ENCODE results near the gene CCDC6.

Gene CCDC6

DNA sequence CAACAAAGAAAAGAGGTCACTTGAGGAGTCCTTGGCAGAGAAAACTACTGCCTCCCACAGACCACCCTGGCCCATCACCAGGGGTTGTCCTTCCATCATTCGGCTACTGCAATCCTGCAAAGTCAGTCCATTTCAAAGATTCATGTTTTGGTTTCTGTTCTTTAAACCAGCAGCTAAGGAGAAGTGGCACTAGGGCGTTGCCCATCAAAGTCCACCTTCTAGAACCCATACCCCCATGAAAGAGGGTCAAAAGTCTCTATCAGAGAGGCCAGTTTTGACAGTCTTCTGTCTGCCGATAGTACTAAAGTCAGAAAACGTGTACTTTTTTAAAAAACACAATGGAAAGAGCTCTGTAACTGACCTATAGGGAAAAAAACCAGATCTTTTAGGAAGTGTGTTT lies 14.4 kb downstream of the CCDC6 start:
- no peak overlapping the region for H3K4me3 ChIP-seq (ENCODE audit: low read depth, low read length)
- TF ChIP-seq, protein P1, sequence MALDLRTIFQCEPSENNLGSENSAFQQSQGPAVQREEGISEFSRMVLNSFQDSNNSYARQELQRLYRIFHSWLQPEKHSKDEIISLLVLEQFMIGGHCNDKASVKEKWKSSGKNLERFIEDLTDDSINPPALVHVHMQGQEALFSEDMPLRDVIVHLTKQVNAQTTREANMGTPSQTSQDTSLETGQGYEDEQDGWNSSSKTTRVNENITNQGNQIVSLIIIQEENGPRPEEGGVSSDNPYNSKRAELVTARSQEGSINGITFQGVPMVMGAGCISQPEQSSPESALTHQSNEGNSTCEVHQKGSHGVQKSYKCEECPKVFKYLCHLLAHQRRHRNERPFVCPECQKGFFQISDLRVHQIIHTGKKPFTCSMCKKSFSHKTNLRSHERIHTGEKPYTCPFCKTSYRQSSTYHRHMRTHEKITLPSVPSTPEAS (tag by site-specific recombination; IDR thresholded peaks at IDR 0.05) = no peak
- TF ChIP-seq ZNF600 (tag by site-specific recombination; IDR thresholded peaks at IDR 0.05) = no peak
- no peak for TF ChIP-seq ZNF391 (tag by site-specific recombination; IDR thresholded peaks at IDR 0.05; ENCODE audit: borderline replicate concordance, low read depth)
- no peak for TF ChIP-seq ZNF664 (tag by site-specific recombination; IDR thresholded peaks at IDR 0.05)
- TF ChIP-seq OVOL3 (tag by site-specific recombination; IDR thresholded peaks at IDR 0.05) = no peak
- no peak for TF ChIP-seq ZNF530 (tag by site-specific recombination; IDR thresholded peaks at IDR 0.05; ENCODE audit: low read depth)
- no peak for TF ChIP-seq ZNF175 (tag by site-specific recombination; IDR thresholded peaks at IDR 0.05)
- no peak for TF ChIP-seq ZNF768 (tag by site-specific recombination; IDR thresholded peaks at IDR 0.05)
- TF ChIP-seq, protein P2, sequence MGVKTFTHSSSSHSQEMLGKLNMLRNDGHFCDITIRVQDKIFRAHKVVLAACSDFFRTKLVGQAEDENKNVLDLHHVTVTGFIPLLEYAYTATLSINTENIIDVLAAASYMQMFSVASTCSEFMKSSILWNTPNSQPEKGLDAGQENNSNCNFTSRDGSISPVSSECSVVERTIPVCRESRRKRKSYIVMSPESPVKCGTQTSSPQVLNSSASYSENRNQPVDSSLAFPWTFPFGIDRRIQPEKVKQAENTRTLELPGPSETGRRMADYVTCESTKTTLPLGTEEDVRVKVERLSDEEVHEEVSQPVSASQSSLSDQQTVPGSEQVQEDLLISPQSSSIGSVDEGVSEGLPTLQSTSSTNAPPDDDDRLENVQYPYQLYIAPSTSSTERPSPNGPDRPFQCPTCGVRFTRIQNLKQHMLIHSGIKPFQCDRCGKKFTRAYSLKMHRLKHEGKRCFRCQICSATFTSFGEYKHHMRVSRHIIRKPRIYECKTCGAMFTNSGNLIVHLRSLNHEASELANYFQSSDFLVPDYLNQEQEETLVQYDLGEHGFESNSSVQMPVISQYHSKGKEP (tag by site-specific recombination; IDR thresholded peaks at IDR 0.05) = no peak
- no peak for TF ChIP-seq ZBTB1 (tag by site-specific recombination; IDR thresholded peaks at IDR 0.05)
- no peak for TF ChIP-seq ZNF610 (tag by site-specific recombination; IDR thresholded peaks at IDR 0.05; ENCODE audit: borderline replicate concordance)
- no peak for TF ChIP-seq ZNF121 (tag by site-specific recombination; IDR thresholded peaks at IDR 0.05)
- no peaks in the 10 kb centered on the region for H3K9me3 ChIP-seq (ENCODE audit: control insufficient read depth, insufficient read depth, low read depth, low read length)
- ChIA-PET POLR2A (no interaction called here), CTCF (interaction anchor here (1.2 kb wide), 1 partner anchor 14 kb away, joined by 5 read pairs; the partner anchor contains the start of gene CCDC6)
- H3K36me3 ChIP-seq (ENCODE audit: control insufficient read depth in 2 of 2, insufficient read depth in 1 of 2, low read length in 2 of 2) = peaks cover 0 to 6% of the 10 kb centered on the region in 2 experiments; a peak in 1 of 3 replicates
- no peak overlapping the region for H3K27ac ChIP-seq (ENCODE audit: extremely low read depth, low read depth, low read length)
- H3K4me1 ChIP-seq (ENCODE audit: control insufficient read depth, insufficient read depth, low read length) = no peaks in the 10 kb centered on the region

DNA sequence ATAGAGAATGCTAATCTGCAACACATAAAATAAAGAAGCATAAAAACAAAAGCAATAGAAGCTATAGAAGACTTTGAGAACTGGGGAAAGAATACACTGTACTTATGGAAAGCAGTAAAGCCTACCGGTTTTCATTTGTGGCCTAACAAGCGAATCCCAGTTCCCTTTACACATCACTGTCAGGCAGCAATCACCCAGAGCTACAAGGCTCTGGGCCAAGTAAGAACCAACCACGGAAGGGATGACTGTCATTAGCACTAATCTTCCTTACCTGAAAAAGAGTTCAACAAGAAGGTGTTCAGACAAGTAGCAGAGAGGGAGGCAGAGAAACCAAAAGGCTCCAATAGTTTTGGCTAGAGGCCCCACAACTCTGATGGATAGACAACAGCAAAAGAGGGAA lies 15.0 kb downstream of the CCDC6 start:
- TF ChIP-seq, protein P3, sequence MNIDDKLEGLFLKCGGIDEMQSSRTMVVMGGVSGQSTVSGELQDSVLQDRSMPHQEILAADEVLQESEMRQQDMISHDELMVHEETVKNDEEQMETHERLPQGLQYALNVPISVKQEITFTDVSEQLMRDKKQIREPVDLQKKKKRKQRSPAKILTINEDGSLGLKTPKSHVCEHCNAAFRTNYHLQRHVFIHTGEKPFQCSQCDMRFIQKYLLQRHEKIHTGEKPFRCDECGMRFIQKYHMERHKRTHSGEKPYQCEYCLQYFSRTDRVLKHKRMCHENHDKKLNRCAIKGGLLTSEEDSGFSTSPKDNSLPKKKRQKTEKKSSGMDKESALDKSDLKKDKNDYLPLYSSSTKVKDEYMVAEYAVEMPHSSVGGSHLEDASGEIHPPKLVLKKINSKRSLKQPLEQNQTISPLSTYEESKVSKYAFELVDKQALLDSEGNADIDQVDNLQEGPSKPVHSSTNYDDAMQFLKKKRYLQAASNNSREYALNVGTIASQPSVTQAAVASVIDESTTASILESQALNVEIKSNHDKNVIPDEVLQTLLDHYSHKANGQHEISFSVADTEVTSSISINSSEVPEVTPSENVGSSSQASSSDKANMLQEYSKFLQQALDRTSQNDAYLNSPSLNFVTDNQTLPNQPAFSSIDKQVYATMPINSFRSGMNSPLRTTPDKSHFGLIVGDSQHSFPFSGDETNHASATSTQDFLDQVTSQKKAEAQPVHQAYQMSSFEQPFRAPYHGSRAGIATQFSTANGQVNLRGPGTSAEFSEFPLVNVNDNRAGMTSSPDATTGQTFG (tag by site-specific recombination; IDR thresholded peaks at IDR 0.05; ENCODE audit: borderline replicate concordance) = no peak
- TF ChIP-seq ZNF354C (tag by site-specific recombination; IDR thresholded peaks at IDR 0.05; ENCODE audit: borderline replicate concordance, low read depth) = no peak
- TF ChIP-seq ZBTB7A (tag by site-specific recombination; IDR thresholded peaks at IDR 0.05; ENCODE audit: low read depth) = no peak
- no peak for TF ChIP-seq ZNF112 (tag by site-specific recombination; IDR thresholded peaks at IDR 0.05)
- no peaks in the 10 kb centered on the region for H3K4me1 ChIP-seq (ENCODE audit: control insufficient read depth, insufficient read depth, low read length)
- no peaks in the 10 kb centered on the region for H3K9me3 ChIP-seq (ENCODE audit: control insufficient read depth, insufficient read depth, low read depth, low read length)
- no peak overlapping the region for H3K27ac ChIP-seq (ENCODE audit: extremely low read depth, low read depth, low read length)
- ChIA-PET CTCF (interaction anchor here (0.6 to 1.2 kb wide), 2 partner anchors 15 to 529 kb away, joined by 3 to 5 read pairs; partner anchors contain the start of gene CCDC6), POLR2A (no interaction called here)
- no peak overlapping the region for H3K4me3 ChIP-seq (ENCODE audit: low read depth, low read length)
- H3K36me3 ChIP-seq (ENCODE audit: control insufficient read depth in 2 of 2, insufficient read depth in 1 of 2, low read length in 2 of 2) = peaks cover 0 to 6% of the 10 kb centered on the region in 2 experiments; a peak in 1 of 3 replicates

DNA sequence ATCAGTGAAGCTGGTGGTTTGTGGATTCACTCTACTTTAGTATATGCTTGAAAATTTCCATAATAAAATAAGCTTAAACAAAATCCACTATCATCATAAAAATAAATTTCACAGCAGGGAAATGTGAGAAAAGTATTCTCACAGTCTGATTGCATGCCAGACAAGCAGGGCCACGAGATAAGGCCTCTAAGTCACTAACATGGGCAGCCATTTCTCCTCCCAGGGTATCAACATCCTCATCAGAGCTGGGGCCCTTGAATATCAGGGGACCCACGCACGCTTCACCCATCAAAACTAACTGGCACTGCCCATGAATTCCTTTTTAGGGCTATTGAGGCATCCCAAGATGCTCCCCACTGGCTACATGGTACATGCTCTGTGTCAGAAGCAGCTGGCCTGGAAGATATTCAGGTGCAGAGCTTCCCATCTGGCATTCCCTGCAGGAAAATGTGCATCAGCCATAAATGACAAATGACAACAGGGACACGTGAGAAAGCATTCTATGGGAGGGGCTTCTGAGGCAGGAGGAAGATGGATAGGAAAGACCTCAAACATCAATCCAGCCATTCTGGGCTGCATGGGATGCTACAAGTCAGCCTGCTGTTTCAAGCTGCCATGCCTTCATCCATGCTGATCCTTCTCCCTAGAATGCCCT lies 17.4 kb downstream of the CCDC6 start:
- POLR2A ChIA-PET = no interaction called here
- CTCF ChIA-PET = interaction anchor here (0.6 to 1.0 kb wide), 3 partner anchors 12 to 133 kb away, joined by 3 to 6 read pairs (median 5); partner anchors contain the start of gene CCDC6
- Histone ChIP-seq H3K9me3 (ENCODE audit: control insufficient read depth, insufficient read depth, low read depth, low read length) (no peaks in the 10 kb centered on the region), H3K36me3 (ENCODE audit: control insufficient read depth in 2 of 2, insufficient read depth in 1 of 2, low read length in 2 of 2) (peaks cover 0 to 6% of the 10 kb centered on the region in 2 experiments; a peak in 1 of 3 replicates), H3K4me1 (ENCODE audit: control insufficient read depth, insufficient read depth, low read length) (no peaks in the 10 kb centered on the region), H3K27ac (ENCODE audit: extremely low read depth, low read depth, low read length) (no peak overlapping the region), H3K4me3 (ENCODE audit: low read depth, low read length) (no peak overlapping the region)
- no peak for TF ChIP-seq KLF9 (tag by site-specific recombination; IDR thresholded peaks at IDR 0.05; ENCODE audit: low read depth)
- TF ChIP-seq ZNF335 (tag by site-specific recombination; conservative IDR thresholded peaks at IDR 0.05) = no peak
- TF ChIP-seq, protein P4, sequence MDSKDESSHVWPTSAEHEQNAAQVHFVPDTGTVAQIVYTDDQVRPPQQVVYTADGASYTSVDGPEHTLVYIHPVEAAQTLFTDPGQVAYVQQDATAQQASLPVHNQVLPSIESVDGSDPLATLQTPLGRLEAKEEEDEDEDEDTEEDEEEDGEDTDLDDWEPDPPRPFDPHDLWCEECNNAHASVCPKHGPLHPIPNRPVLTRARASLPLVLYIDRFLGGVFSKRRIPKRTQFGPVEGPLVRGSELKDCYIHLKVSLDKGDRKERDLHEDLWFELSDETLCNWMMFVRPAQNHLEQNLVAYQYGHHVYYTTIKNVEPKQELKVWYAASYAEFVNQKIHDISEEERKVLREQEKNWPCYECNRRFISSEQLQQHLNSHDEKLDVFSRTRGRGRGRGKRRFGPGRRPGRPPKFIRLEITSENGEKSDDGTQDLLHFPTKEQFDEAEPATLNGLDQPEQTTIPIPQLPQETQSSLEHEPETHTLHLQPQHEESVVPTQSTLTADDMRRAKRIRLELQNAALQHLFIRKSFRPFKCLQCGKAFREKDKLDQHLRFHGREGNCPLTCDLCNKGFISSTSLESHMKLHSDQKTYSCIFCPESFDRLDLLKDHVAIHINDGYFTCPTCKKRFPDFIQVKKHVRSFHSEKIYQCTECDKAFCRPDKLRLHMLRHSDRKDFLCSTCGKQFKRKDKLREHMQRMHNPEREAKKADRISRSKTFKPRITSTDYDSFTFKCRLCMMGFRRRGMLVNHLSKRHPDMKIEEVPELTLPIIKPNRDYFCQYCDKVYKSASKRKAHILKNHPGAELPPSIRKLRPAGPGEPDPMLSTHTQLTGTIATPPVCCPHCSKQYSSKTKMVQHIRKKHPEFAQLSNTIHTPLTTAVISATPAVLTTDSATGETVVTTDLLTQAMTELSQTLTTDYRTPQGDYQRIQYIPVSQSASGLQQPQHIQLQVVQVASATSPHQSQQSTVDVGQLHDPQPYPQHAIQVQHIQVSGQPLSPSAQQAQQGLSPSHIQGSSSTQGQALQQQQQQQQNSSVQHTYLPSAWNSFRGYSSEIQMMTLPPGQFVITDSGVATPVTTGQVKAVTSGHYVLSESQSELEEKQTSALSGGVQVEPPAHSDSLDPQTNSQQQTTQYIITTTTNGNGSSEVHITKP (tag by site-specific recombination; IDR thresholded peaks at IDR 0.05) = 0 out of 2 replicates have a peak, but pooled peaks have one; percentile 12
- TF ChIP-seq, protein P5, sequence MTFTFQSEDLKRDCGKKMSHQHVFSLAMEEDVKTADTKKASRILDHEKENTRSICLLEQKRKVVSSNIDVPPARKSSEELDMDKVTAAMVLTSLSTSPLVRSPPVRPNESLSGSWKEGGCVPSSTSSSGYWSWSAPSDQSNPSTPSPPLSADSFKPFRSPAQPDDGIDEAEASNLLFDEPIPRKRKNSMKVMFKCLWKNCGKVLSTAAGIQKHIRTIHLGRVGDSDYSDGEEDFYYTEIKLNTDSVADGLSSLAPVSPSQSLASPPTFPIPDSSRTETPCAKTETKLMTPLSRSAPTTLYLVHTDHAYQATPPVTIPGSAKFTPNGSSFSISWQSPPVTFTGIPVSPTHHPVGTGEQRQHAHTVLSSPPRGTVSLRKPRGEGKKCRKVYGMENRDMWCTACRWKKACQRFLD (tag by site-specific recombination; IDR thresholded peaks at IDR 0.05) = no peak
- no peak for TF ChIP-seq ZNF391 (tag by site-specific recombination; IDR thresholded peaks at IDR 0.05; ENCODE audit: borderline replicate concordance, low read depth)
